ENCODE data around the gene YY1.
A peak's percentile ranks its signal among the peaks of the same experiment; 100 is the strongest.
"Not testable (repeated sequence)": the region's sequence is repeated elsewhere in the genome, so short reads cannot be mapped to it uniquely, and the experiment has no call there.

The YY1 gene

GRCh38 chr14:100281286-100282082, 42.5 kb downstream of the YY1 start:
- Histone ChIP-seq H3K4me3 (no peak overlapping the region), H3K36me3 (peaks cover 51% of the 10 kb centered on the region), H3K9me3 (no peaks in the 10 kb centered on the region), H3K4me1 (peaks cover 94% of the 10 kb centered on the region), H3K27me3 (no peaks in the 10 kb centered on the region), H4K20me1 (peaks cover 84% of the 10 kb centered on the region), H3K9ac (peak overlapping the region; percentile 66), H3K27ac (peak overlapping the region; percentile 29; the same call in 1 of the 2 replicates), H3K4me2 (peak overlapping the region; percentile 77)
- no peak for TF ChIP-seq Cebpa-rat (IDR thresholded peaks at IDR 0.05)

- H3K9me3 ChIP-seq, result no peaks in the 10 kb centered on the region
- peaks cover 45% of the 10 kb centered on the region for H3K36me3 ChIP-seq
- H3K27me3 ChIP-seq, result no peaks in the 10 kb centered on the region
- H3K9ac ChIP-seq, result peak overlapping the region; percentile 66; the same call in 1 of the 2 replicates
- peak overlapping the region; percentile 77 for H3K4me2 ChIP-seq
- peaks cover 98% of the 10 kb centered on the region for H3K4me1 ChIP-seq
- H4K20me1 ChIP-seq, result peaks cover 84% of the 10 kb centered on the region
- no peak overlapping the region for H3K4me3 ChIP-seq
- no peak overlapping the region for H3K27ac ChIP-seq
- no peak for TF ChIP-seq Cebpa-rat (IDR thresholded peaks at IDR 0.05)
Observed at GRCh38 chr14:100282083-100282350, 43.1 kb downstream of the YY1 start.

- H3K4me2 ChIP-seq, result no peak overlapping the region
- no peaks in the 10 kb centered on the region for H3K27me3 ChIP-seq
- TF ChIP-seq Cebpa-rat (IDR thresholded peaks at IDR 0.05), result no peak
- no peak overlapping the region for H3K9ac ChIP-seq
- no peaks in the 10 kb centered on the region for H3K9me3 ChIP-seq
- H3K36me3 ChIP-seq, result peaks cover 37% of the 10 kb centered on the region
- H3K4me1 ChIP-seq, result peaks cover 98% of the 10 kb centered on the region
- H3K27ac ChIP-seq, result no peak overlapping the region
- H3K4me3 ChIP-seq, result no peak overlapping the region
- H4K20me1 ChIP-seq, result peaks cover 83% of the 10 kb centered on the region
Observed at GRCh38 chr14:100282766-100283419, 43.9 kb downstream of the YY1 start.

- not testable (repeated sequence) for H3K27ac ChIP-seq
Observed at GRCh38 chr14:100283436-100283835, 44.5 kb downstream of the YY1 start.

GRCh38 chr14:100283984-100284881, 45.3 kb downstream of the YY1 start:
- H3K4me3 ChIP-seq, result no peak overlapping the region
- no peaks in the 10 kb centered on the region for H3K27me3 ChIP-seq
- TF ChIP-seq Cebpa-rat (IDR thresholded peaks at IDR 0.05), result no peak
- H3K36me3 ChIP-seq, result peaks cover 42% of the 10 kb centered on the region
- no peak overlapping the region for H3K27ac ChIP-seq
- peaks cover 98% of the 10 kb centered on the region for H3K4me1 ChIP-seq
- H3K9me3 ChIP-seq, result no peaks in the 10 kb centered on the region
- H3K4me2 ChIP-seq, result peak overlapping the region; percentile 96
- H3K9ac ChIP-seq, result no peak overlapping the region
- peaks cover 80% of the 10 kb centered on the region for H4K20me1 ChIP-seq

More at GRCh38 chr14:100283436-100283835, 44.5 kb downstream of the YY1 start:
- peaks cover 37% of the 10 kb centered on the region for H3K36me3 ChIP-seq
- not testable (repeated sequence) for H3K4me2 ChIP-seq, H3K9ac ChIP-seq, H3K9me3 ChIP-seq, H3K4me3 ChIP-seq, H3K27me3 ChIP-seq
- H3K4me1 ChIP-seq, result peaks cover 98% of the 10 kb centered on the region
- peaks cover 80% of the 10 kb centered on the region for H4K20me1 ChIP-seq

GRCh38 chr14:100285021-100285912, 46.3 kb downstream of the YY1 start:
- Histone ChIP-seq H4K20me1 (peaks cover 80% of the 10 kb centered on the region), H3K36me3 (peaks cover 37% of the 10 kb centered on the region), H3K9ac (peak overlapping the region; percentile 94), H3K4me2 (peak overlapping the region; percentile 96), H3K4me1 (peaks cover 98% of the 10 kb centered on the region), H3K27me3 (no peaks in the 10 kb centered on the region), H3K9me3 (no peaks in the 10 kb centered on the region), H3K27ac (peak overlapping the region; percentile 98), H3K4me3 (peak overlapping the region; percentile 78)
- no peak for TF ChIP-seq Cebpa-rat (IDR thresholded peaks at IDR 0.05)

- H3K9ac ChIP-seq, result peak overlapping the region; percentile 94
- H3K27ac ChIP-seq, result peak overlapping the region; percentile 98
- peak overlapping the region; percentile 78 for H3K4me3 ChIP-seq
Observed at GRCh38 chr14:100285913-100286400, 47.0 kb downstream of the YY1 start.

GRCh38 chr14:100286484-100287191, 47.7 kb downstream of the YY1 start:
- H4K20me1 ChIP-seq, result peaks cover 79% of the 10 kb centered on the region
- no peaks in the 10 kb centered on the region for H3K27me3 ChIP-seq
- H3K4me3 ChIP-seq, result no peak overlapping the region
- H3K4me2 ChIP-seq, result peak overlapping the region; percentile 96
- H3K9me3 ChIP-seq, result no peaks in the 10 kb centered on the region
- peak overlapping the region; percentile 60; the same call in 1 of the 2 replicates for H3K9ac ChIP-seq
- no peak for TF ChIP-seq Cebpa-rat (IDR thresholded peaks at IDR 0.05)
- H3K36me3 ChIP-seq, result peaks cover 40% of the 10 kb centered on the region
- H3K4me1 ChIP-seq, result peaks cover 98% of the 10 kb centered on the region
- peak overlapping the region; percentile 58 for H3K27ac ChIP-seq

More at GRCh38 chr14:100285913-100286400, 47.0 kb downstream of the YY1 start:
- H4K20me1 ChIP-seq, result peaks cover 79% of the 10 kb centered on the region
- no peaks in the 10 kb centered on the region for H3K9me3 ChIP-seq
- no peaks in the 10 kb centered on the region for H3K27me3 ChIP-seq
- no peak for TF ChIP-seq Cebpa-rat (IDR thresholded peaks at IDR 0.05)
- peaks cover 38% of the 10 kb centered on the region for H3K36me3 ChIP-seq
- peak overlapping the region; percentile 96 for H3K4me2 ChIP-seq
- peaks cover 98% of the 10 kb centered on the region for H3K4me1 ChIP-seq

All from BLaER1 (cell line).